UCSD-AML1 (cell line): ENCODE data around the gene CNTNAP3.
"Not testable (repeated sequence)": the region's sequence is repeated elsewhere in the genome, so short reads cannot be mapped to it uniquely, and the experiment has no call there.

ENCODE experiments used
- DNase-seq: peaks from one replicate; lab custom pipeline; 2025; ENCODE audit not compliant: unreplicated experiment; lab: John Stamatoyannopoulos, UW

CNTNAP3 gene

DNA sequence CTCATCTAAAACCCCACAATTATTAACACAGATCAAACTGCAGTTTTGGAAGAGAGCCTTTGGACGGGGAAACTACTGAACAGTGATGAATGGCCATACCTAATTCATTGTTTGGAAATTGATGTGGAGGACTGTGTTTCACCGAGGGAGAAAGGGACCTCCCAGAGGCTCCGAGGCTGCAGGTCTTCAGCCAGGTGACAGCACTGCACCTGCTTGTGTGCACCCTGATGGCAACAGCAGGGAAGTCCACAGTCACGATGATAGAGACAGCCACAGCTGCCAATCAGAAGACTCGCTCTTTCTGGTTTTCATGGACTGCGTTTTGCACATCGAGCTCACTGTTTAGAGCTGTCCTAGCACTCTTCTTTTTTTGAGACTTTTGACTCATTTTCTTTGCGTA, 214.4 kb downstream of the CNTNAP3 start:
- not testable (repeated sequence) for DNase-seq

- DNase-seq = not testable (repeated sequence)
These were observed 220.3 kb downstream of the CNTNAP3 start for GRCh38 chr9:39067683-39068082.

- not testable (repeated sequence) for DNase-seq
These were observed 225.0 kb downstream of the CNTNAP3 start for GRCh38 chr9:39062966-39063365.

DNA sequence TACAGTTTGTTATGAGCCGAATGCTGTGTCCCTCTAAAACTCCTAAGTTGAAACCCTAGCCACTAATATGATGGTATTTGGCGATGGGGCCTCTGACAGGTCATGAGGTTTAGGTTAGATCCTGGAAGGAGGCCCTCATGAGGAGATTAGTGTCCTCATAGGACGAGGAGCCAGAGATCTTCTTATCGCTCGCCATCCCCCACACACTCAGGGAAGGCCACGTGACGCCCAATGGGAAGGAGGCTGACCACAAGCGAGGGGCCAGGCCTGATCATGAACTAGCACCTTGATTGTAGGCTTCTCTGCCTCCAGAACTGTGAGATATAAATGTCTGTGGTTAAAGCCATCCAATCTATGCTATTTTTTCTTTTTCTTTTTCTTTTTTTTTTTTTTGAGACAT, 233.5 kb downstream of the CNTNAP3 start:
- DNase-seq = not testable (repeated sequence)

GRCh38 chr9:39046833-39047232, 241.1 kb downstream of the CNTNAP3 start:
- DNase-seq = not testable (repeated sequence)

GRCh38 chr9:39042352-39042803, 245.6 kb downstream of the CNTNAP3 start:
- not testable (repeated sequence) for DNase-seq

GRCh38 chr9:39041774-39042173, 246.2 kb downstream of the CNTNAP3 start:
- DNase-seq = not testable (repeated sequence)

- DNase-seq = not testable (repeated sequence)
These were observed 248.8 kb downstream of the CNTNAP3 start for GRCh38 chr9:39039148-39039547.

DNA sequence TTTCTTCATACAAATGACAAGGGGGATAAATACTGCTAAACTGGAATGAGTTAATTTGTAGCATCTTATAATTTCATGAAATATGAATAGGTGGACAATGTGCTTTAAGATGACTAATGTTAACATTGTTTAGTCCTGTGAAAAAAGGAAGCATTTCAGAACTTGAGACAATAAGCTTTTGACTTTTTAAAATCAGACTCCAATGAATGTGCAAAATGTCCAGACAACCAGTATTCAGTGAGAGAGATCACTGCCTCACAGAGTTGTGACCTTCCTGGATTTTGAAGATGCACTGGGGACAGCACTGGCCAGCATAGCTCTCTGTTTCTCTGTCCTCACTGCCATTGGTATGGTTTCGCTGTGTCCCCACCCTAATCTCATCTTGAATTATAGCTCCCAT, 249.7 kb downstream of the CNTNAP3 start:
- not testable (repeated sequence) for DNase-seq

DNA sequence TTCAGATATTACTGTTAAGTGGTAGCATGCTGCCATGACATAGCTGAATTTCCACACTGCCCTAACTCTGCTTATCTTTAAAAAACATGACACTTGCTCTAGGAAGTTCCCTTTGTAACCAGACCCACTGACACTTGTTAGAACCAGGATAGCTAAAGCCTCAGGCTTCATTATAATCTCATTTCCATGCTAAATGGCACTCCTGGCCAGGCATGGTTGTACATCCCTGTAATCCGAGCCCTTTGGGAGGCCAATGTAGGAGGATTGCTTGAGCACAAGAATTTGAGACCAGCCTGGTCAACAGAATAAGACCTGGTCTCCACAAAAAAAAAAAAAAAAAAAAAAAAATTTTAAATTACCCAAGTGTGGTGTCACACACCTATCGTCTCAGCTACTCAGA, 254.1 kb downstream of the CNTNAP3 start:
- not testable (repeated sequence) for DNase-seq

DNA sequence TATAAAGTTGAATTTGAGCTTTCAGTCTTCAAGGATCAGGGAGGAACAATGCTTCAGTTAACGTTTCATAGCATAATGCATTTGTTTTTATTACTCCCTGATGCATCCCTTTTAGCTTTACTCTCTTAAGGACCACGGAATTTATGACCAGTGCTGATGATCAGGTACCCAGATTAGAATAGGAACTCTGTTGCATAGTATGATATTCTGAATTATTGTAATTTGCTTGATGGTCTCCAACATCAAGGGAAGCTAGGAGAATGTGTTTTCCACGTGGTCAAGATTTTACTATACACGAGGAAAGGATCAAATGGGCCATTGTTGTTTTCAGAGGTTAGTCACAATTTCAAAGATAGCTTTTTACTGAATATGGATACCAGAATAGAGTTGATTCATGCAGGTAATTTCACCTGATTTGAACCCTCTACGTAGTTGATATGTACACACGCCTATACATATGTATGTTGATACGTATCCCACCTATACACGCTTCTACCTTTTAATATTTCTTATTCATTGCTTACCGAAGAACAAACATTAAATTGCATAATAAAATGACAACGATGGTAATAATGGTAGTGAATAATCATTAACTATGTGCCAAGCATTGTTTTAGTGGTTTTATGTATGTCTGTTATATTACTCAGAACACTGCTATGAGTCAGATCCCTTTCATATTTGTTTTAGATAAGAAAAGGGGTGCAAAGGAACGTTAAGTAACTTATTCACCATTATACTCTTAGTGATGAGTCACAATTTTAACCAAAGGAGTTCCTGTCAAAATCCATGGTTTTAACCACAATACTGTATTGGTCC, 257.6 kb downstream of the CNTNAP3 start:
- DNase-seq = not testable (repeated sequence)

DNA sequence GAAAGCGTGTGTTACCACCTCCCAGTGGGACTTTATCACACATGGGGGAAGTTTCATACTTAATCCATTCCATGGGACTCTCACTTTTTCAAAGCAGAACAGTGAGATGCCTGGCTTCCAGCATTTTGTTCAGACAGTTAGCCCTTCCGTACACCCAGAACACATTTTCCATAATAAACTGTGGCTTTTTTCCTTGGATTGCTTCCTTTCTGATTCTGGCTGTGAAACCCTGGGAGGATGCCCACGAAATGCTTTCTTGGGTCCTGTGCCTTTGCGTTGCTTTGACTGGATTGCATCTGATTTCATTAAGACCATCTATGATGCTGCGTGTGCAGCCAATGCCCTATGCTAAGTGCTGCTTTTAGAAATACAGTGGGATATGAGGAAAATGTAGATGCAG, 259.1 kb downstream of the CNTNAP3 start:
- DNase-seq = not testable (repeated sequence)

- not testable (repeated sequence) for DNase-seq
These were observed 259.8 kb downstream of the CNTNAP3 start for GRCh38 chr9:39028168-39028567.

DNA sequence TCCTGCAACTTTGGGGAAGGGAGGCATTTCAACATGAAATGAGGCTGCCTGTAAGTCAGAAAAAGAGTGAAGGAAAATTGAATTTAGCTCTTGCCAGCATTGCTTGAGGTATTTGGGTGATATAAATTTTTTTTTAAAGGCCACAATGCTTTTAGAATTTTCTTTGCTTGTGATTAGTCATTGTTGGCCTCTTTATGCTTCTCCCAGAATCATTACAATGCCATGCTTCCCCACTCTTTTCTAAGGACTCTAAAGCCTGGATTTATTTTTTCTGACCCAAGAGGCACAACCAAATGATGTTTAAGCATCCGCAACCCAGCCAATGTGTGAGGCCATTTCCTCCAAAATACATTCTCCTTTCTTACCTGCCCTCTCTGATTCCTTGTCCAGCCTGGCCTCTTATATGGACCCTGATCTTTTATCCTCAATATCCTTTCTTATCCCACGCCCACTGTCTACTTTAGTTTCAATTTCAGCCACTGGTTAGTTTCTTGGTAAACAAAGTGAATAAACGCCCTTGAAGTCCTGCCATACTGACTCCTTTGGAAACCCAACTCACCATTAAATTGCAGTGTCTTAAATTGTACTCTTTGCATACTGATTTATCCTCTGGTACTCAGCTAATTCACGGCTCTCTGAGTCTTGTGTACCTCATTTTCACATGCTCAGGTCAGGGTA, 261.9 kb downstream of the CNTNAP3 start:
- not testable (repeated sequence) for DNase-seq
